ENCODE measurements around the gene IFI27L1. TPM values are rescaled to one million over a fixed set of nuclear protein-coding genes. Genes with fewer than 3 reads are reported as not detected.

The IFI27L1 gene
- total RNA-seq, 1 donor from 2014 or later: 36.8 TPM

- no peaks in the 10 kb centered on the region for H3K4me1 Mint-ChIP-seq (ENCODE audit: unreplicated experiment)
- no peak for DNase-seq (ENCODE audit: extremely low spot score, unreplicated experiment)
- no peak overlapping the region for H3K4me3 Mint-ChIP-seq
- H3K36me3 Mint-ChIP-seq: no peaks in the 10 kb centered on the region
- H3K27me3 Mint-ChIP-seq: peaks cover 10% of the 10 kb centered on the region
- TF ChIP-seq CTCF (conservative IDR thresholded peaks at IDR 0.05): no peak
- H3K27ac Mint-ChIP-seq: no peak overlapping the region
- H3K9me3 Mint-ChIP-seq: no peaks in the 10 kb centered on the region
Observed at GRCh38 chr14:94115631-94116030, 34.5 kb downstream of the IFI27L1 start.

- no peaks in the 10 kb centered on the region for H3K36me3 Mint-ChIP-seq
- no peak overlapping the region for H3K4me3 Mint-ChIP-seq
- DNase-seq (ENCODE audit: extremely low spot score, unreplicated experiment): no peak
- peaks cover 11% of the 10 kb centered on the region for H3K27me3 Mint-ChIP-seq
- no peaks in the 10 kb centered on the region for H3K4me1 Mint-ChIP-seq (ENCODE audit: unreplicated experiment)
- no peak overlapping the region for H3K27ac Mint-ChIP-seq
- H3K9me3 Mint-ChIP-seq: no peaks in the 10 kb centered on the region
- no peak for TF ChIP-seq CTCF (conservative IDR thresholded peaks at IDR 0.05)
Observed at GRCh38 chr14:94116701-94117100, 35.6 kb downstream of the IFI27L1 start.

DNA sequence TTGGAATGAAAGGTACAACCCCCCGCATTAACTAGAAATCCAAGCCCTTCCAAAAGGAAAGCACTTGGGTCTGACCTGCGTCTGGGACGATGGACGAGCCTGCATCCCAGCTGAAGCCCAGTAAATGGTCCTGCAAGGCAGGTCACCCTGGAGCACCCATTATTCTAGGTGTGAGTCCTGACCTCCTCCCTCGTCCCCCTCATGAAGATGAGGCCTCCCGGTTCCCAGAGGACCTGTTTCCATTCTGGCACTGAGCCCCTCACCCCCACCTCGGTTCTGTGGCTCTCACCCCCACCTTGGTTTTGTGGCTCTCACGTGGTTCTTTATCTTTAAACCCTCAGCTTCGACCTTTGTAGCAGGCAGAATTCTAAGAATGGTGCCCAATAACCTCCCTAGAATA lies 36.7 kb downstream of the IFI27L1 start:
- no peak for DNase-seq (ENCODE audit: extremely low spot score, unreplicated experiment)
- peaks cover 20% of the 10 kb centered on the region for H3K27me3 Mint-ChIP-seq
- no peaks in the 10 kb centered on the region for H3K36me3 Mint-ChIP-seq
- H3K4me3 Mint-ChIP-seq: no peak overlapping the region
- H3K4me1 Mint-ChIP-seq (ENCODE audit: unreplicated experiment): no peaks in the 10 kb centered on the region
- no peaks in the 10 kb centered on the region for H3K9me3 Mint-ChIP-seq
- no peak overlapping the region for H3K27ac Mint-ChIP-seq
- no peak for TF ChIP-seq CTCF (conservative IDR thresholded peaks at IDR 0.05)

GRCh38 chr14:94119071-94119470 lies 38.0 kb downstream of the IFI27L1 start:
- Mint-ChIP-seq H3K36me3 (no peaks in the 10 kb centered on the region), H3K4me1 (ENCODE audit: unreplicated experiment) (no peaks in the 10 kb centered on the region), H3K4me3 (no peak overlapping the region), H3K27me3 (peaks cover 20% of the 10 kb centered on the region), H3K9me3 (no peaks in the 10 kb centered on the region), H3K27ac (no peak overlapping the region)
- DNase-seq (ENCODE audit: extremely low spot score, unreplicated experiment): no peak
- TF ChIP-seq CTCF (conservative IDR thresholded peaks at IDR 0.05): no peak

GRCh38 chr14:94120667-94121340 lies 39.7 kb downstream of the IFI27L1 start:
- H3K36me3 Mint-ChIP-seq: no peaks in the 10 kb centered on the region
- peaks cover 20% of the 10 kb centered on the region for H3K27me3 Mint-ChIP-seq
- no peaks in the 10 kb centered on the region for H3K9me3 Mint-ChIP-seq
- H3K4me1 Mint-ChIP-seq (ENCODE audit: unreplicated experiment): no peaks in the 10 kb centered on the region
- no peak for DNase-seq (ENCODE audit: extremely low spot score, unreplicated experiment)
- H3K4me3 Mint-ChIP-seq: no peak overlapping the region
- no peak for TF ChIP-seq CTCF (conservative IDR thresholded peaks at IDR 0.05)
- H3K27ac Mint-ChIP-seq: no peak overlapping the region

Measured in type B pancreatic cell (in vitro differentiated cells).